ENCODE measurements around the gene SEPTIN10.
"Not testable (repeated sequence)": the region's sequence is repeated elsewhere in the genome, so short reads cannot be mapped to it uniquely, and the experiment has no call there.

SEPTIN10 gene

DNA sequence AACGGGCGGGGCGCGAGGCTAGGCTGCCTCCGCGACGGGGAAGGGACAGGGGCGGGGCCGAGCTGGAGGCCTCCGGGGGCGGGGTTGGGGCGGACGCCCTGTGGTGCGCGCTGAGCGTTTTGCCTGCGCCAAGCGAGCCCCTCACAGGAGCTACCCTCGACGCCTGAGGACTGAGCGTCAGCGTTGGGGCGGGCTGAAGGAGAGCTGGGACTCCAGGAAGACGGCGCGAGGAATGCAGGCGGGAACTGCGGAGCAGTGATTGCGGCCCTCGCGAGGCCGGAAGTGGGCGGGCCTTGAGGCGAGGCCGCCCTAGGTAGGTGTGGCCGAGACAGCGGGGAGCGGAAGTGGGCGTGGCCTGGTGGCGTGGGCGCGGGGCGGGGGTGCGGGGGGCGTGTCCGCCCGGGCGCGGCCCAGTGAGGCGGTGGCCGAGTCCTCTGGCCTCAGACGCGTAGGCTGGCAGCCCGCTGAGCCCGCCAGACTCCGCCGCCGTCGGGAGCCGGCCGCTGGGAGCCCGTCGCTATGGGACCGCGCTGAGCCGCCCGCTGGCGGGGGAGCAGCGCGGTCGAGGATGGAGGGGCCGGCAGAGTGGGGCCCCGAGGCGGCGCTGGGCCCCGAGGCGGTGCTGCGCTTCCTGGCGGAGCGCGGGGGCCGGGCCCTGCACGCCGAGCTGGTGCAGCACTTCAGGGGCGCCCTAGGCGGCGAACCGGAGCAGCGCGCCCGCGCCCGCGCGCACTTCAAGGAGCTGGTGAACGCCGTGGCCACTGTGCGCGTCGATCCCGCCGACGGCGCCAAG, at the start of gene SEPTIN10, which contains the start of gene SOWAHC:
TSS of gene SEPTIN10 (minus strand) at position 45 of the 793 bp plus-strand sequence. CDS start 139 bp downstream, outside the sequence.
TSS of gene SOWAHC (plus strand) at position 443 of the 793 bp plus-strand sequence. CDS start at position 569, 126 bp downstream.
- peak; percentile 65 for DNase-seq

DNA sequence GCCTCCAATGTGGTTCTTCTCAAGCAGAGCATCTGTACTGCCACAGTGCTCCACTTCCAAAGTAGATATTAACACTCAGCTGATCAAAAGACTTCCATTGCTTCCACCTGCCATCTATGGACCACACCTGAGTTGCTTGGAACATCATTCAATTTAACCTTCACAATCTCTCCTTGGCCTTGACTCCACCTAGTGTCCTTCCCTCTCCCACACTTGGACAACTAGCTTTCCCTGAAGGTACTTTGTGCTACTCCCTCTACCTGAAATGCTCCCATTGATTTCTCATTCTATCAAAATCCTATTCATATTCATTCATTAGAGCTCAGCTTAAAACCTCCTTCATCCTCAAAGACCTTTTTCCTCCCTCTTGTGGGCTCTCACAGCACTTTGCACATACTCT, 49.1 kb upstream of the SEPTIN10 start:
- DNase-seq: no peak

DNA sequence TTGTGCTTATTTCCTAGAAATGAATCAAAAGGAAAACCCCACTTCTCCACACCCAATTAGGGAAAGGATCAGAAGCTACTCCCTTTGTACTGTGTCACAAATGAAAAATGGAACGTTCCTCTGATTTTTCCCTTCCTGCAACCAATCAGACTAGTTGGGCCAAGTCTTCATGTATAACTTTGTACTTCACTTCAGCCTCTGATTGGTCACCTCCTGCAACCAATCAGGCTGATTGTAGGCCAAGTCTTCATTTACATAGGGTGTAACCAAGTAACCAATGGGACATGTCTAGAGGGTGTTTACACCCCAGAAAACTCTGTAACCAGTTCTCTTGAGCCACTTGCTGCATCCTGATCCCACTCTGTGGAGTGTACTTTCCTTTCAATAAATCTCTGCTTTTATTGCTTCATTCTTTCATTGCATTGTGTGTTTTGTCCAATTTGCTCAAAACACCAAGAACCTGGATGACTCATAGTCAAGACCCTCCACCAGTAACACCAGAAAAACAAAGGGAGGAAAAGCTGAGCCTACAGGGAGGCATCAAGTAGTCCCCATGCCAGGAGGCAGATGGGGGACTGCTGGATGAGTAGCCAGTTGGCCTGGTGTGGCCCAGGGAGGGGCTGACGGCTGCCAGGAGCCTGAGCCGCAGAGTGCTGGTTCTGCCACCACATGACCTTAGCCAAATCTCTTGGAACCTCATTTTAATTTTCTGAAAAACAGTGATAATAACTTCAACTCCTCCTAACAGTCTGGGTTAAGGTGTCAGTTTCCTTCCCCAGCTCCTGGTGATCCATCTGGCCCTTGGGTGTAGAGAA, 46.5 kb upstream of the SEPTIN10 start:
- DNase-seq: no peak

DNA sequence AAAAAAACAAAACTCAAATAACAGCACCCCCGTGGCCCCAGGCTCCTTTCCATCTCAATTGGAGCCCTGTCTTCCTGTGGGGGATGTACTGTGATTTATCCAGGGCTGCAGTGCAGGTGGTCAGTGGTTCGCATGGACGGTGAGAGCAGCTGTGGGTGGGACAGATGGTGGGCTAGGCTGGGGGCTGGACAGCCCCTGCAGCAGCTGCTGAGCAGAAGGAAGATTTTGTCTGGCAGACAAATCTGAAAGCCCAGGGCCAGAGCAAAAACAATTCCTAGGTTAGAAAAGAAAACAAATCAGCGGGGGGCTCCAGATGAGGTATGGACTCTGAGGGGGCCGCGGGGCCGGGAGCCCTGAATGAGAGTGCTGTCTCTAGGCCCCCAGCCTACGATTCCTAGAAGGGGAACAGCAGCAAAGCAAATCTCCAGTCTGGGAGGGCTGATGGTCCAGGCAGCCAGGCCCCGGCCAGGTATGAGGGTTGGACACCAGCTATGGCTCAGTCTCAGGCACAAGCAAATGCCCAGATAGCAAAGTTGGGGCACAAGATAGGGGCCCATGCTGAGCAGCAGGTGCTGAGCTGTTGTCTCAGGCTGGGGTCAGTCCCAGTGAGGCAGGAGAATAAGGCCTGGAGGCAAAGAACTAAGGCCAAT, 45.8 kb upstream of the SEPTIN10 start:
- DNase-seq: no peak

DNA sequence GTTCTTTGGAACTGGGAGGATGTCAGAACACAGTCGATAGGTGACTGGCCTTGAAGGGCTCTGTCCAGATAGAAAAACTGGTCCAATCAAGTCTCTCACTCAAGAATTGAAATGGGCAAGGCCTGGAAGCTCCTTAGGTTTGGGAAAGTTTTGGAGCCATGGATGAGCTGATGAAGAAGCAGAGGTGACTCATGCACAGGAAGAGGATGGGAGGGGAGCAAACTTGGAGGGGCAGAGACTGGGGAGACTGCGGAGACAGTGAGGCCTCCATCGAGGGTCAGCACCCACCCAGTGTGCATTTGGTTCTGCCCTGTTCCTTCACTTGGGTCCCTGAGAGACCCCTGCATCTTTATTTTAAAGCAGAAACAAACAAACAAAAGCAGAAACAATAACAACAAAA, 41.5 kb upstream of the SEPTIN10 start:
- no peak for DNase-seq

DNA sequence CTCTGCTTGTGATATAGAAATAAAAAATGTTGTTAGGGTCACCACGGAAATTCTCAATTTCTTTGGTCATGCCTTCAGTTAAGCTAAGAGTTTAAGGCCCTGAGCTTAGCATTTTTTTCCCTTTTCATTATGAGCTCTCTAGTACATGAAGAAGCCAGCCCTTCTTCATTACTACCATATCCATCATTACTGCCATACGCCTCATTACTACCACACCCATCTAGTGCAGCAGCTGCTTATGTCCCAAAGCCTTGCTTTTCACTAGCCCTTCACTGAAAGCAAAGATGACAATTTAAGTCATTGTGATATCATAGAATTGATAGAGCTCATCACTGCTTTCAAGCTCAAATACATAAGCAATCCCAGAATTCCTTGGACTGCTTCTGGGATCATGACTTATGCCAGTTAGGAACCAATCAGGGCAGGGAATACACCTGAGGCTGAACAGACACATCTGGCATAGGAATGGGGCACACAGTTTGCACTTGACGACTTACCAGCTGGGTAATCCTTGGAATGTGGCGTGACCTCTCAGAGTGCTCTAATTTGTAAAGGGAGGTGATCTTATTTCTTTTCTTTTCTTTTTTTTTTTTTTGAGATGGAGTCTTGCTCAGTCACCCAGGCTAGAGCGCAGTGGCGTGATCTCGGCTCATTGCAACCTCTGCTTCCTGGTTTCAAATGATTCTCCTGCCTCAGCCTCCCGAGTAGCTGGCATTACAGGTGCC, 40.7 kb upstream of the SEPTIN10 start:
- DNase-seq: no peak

DNA sequence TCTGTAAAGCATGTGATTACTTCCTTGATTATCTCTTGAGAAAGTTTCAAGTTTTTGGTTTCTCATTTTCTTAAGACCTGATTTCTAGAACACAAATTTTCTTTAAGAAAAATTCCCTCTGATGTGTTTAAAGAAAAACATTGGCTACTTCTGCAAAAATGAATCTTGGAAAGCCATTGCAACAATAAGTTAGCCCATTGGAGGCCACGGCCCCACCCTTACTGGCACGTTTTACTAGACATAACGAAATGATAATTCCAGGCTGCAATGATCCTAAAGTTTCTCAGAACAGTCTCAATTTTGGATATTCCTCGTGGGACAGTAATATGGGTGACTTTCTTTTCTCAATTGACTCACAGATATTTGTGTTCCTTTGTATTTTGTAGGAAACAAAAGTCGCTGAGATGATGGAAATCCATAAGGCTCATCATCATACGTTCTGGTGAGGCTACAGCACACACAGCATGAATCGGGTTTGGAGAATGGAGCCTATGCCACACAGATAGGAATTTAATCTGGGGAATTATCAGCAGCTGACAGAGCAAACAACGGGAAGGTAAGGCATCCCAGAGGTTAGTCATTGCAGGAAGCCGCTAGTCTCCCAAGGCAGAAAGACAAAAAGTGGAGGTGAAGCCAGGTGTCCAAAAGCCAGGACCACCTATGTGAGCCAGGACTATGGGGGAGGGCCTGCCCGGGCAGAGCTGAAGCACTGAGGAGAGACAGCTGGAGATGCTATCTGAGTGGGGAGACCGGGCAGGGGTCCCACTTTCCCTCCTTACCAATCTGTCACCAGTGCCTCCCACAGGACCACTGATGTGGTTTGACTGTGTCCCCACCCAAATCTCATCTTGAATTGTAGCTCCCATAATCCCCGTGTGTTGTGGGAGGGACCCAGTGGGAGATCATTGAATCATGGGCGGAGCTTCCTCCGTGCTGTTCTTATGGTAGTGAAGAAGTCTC, 36.2 kb upstream of the SEPTIN10 start:
- DNase-seq: no peak

DNA sequence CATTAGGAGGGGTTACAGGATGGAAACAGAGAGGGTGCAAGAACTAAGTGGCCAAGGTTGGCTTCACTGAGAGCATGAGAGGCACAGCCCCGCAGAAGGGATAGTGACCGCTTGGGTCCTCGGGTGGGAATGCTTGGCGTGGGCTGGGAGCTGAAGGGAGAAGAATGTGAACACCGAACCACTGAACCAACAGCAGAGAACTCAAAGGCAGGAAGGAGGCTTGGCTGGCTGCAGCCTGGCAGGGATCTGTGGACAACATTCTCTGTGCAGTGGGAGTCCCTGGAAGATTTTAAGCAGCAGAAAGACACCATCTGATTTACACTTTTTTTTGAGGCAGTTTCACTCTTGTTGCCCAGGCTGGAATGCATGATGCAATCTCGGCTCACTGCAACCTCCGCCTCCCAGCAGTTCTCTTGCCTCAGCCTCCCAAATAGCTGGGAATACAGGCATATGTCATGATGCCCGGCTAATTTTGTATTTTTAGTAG, 34.3 kb upstream of the SEPTIN10 start:
- no peak for DNase-seq

DNA sequence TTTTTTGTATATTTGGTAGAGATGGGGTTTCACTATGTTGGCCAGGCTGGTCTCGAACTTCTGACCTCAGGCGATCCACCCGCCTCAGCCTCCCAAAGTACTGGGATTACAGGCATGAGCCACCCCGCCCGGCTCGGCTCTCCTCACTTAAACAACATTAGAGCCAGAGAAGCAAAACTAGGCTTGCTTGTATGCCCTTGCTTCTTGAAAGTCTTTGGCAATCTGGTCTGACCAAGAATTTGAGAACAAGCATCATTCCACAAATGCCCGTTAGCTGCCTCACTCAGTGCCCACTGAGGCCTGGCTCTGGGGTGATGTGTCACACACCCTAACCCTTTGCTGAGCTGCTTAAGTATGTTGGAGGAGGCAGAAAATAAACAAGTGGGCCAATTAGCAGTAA, 33.9 kb upstream of the SEPTIN10 start:
- no peak for DNase-seq

DNA sequence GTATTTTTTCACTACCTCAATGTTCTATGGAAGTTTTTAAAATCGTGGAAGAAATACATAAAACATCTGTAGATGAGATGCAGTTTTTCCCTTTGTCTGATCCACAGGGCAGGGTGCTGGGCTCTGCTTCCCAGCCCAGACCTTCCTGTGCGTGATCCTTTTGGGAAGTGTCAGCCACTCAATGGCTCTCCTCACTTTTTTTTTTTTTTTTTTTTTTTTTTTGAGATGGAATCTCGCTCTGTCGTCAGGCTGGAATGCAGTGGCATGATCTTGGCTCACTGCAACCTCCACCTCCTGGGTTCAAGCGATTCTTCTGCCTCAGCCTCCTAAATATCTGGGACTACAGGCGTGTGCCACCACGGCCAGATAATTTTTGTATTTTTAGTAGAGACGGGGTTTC, 33.2 kb upstream of the SEPTIN10 start:
- no peak for DNase-seq

DNA sequence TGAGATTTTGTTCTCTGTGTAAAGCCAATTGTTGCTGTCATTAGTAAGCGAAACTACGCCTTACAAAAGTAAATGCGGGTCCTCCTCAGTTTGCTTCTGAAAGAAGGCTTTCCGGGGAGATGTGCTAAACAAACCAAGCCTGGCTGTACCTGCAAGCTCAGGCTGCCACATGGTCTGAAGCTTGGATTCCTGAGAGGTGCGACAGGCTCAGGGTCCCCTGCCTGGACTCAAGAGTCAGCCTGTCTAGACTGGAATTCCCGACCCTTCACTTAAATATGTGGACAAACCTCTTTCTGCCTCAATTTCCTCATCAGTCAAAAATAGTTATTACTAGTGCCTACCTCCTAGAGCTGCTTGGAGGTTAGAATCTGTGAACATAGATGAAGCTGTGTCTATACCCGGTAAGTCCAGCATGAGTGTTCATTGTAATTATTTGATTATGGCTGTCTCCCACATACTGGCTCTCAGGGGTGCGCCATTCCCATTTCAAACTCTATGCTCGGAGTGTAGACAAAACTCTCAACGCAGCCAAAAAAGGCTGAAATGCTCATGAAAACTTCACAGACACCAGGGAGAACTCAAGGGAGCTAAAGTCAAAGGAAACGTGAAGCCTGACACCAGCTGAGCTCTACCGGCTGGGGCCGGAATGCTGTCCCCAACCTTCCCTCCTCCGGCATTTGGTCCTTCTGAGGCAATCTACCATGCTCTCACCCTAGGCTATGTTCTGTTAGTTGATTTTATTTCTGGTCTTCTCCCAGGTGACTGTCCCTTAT, 31.8 kb upstream of the SEPTIN10 start:
- no peak for DNase-seq

DNA sequence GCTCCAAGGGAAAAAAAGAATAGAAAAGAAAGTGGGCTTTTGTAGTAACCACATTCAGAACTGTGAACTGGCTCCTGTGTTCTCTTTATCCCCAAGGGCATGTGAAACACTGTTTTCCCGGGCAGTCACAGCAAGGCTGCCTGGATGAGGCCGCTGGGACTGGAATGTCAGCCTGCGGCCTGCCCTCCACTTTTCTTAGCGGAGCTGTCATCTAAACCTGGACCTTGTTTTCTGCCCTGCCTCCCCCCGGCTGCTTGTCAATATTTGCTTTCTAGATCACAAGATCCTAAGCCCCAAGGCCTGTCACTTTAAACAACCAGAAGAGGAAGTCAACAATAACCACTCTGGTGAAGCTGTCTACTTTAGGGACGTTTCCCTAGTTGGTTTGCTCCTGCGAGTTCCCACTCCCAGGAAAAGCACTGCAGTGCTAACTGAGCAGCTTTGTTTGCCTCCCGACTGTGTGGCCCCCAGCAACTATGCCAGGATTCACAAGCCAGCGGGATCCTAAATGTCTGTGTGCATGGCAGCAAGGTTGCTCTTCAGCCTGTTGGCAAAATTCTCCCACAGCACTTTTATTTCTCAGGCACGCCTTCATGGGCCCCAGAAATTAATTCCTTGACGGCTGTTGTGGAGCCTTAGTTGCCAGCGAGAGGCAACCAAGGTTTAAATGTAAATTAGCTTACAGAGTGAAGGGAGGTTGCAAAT, 31.0 kb upstream of the SEPTIN10 start:
- DNase-seq: no peak

DNA sequence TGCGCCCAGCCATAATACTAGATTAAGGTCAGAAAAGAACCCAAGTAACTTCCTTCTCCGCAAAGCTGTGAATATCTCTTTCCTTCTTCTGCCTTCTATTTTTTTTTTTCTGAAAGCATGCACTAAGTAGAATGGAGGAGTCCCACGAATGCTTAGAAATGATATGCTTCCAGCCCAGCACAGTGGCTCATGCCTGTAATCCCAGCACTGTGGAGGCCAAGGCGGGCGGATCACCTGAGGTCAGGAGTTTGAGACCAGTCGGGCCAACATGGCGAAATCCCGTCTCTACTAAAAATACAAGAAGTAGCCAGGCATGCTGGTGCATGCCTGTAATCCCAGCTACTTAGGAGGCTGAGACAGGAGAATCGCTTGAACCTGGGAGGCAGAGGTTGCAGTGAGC, 26.2 kb upstream of the SEPTIN10 start:
- not testable (repeated sequence) for DNase-seq

DNA sequence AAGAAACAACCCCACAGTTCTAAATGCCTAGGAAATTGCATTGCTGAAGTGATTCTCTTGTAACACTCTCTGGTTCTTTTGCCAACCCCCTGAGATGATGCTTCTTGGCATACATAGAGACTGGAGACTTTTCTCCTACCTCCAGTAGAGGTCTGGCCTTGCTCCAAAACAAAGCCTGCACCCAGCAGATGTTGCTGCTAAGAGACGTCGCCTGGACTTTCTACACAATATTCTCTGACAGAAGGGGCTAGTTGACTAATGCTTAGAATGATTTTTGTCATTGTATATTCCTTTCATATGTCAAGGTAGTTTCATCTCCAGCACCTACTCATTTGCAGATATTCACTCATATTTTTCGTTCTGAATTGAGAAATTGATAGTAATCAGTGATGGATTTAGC, 25.0 kb upstream of the SEPTIN10 start:
- DNase-seq: no peak

DNA sequence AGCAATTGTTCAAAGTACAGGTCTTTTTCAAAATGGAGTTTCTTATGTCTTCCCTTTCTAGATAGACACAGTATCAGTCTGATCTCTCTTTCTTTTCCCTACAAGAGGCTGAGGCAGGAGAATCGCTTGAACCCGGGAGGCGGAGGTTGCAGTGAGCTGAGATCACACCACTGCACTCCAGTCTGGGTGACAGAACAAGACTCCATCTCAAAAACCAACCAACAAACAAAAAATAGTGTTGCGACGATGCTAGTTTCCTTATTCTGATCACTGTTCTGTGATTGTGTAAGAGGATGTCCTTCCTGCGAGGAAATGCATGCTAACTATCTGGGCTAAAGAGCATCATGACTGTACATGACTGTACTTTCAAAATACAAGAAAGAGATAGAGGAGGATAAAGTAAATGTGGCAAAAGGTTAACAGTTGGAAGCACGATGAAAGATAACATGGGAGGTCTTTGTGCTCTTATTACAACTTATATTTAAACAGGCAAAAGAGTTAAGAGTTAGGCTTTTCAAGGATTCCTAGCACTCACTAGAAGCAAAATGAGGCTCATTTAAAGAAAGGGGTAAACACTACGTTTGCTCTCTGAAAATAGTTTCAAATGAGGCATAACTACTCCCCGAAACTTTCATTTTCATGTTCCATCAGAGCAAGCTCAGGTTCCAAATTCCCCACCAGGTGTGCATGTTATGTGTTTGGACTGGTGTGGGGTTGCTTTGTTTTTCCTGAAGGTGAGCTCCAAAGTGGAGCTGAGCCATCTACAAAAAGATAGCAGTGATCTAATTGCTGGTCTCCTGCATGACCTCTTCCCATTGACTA, 24.2 kb upstream of the SEPTIN10 start:
- no peak for DNase-seq

DNA sequence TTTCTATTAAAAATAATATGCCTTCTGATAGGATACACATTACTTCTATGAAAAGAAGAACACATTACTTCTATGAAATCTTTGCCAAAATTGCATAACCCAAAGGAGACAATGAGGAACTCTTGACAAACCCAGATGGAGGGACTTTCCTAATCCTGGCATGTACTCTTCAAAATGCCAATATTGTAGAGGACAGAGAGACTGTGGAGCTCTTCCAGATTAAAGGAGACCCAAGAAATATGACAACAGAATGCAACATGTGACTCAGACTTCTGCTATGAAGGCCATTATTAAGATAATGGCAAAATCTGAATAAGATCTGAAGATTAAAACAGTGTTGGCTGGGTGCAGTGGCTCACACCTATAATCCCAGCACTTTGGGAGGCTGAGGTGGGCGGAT, 22.6 kb upstream of the SEPTIN10 start:
- no peak for DNase-seq

DNA sequence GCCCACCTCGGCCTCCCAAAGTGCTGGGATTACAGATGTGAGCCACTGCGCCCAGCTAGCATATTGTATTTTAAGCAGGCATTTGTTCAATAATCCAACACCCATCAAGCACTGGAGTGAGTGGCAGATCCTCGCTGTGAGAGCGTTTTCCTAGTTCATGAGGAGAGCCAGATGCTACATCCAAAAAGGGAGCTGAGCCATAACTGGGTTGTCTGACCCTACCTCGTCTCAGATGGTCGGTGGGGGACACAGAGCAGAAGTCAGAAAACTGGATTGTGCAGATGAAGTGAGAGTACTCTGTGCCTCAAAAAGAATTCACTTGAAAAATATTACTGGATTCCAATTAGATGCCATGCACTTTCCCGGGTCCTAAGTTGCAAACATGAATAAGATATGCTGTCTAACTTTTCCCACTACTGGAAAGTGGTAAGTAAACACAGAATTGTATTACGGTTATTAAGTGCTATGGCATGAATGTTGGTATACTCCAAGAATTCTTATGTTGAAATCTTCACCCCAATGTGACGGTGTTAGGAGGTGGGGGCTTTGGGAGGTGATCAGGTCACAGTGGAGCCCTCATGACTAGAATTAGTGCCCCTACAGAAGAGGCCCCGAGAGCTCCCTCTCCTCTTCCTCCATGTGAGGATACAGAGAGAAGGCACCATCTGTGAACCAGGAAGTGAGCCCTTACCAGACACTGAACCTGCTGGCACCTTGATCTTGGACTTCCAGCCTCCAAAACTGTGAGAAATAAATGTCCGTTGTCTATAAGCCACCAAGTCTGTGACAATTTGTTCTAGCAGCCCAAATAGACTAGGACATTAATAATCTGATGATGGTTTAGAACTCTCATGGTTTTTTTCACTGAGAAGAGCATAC, 21.9 kb upstream of the SEPTIN10 start:
- no peak for DNase-seq
